Measurements from ENCODE around the gene MPPED1.

GRCh38 chr22:43510281-43511070 is 98.7 kb downstream of the MPPED1 start:
- no peak for TF ChIP-seq CTCF (conservative IDR thresholded peaks at IDR 0.05)
- TF ChIP-seq EZH2 (IDR thresholded peaks at IDR 0.05; ENCODE audit: low read depth), result no peak
